Panc1 (cell line): Measurements from ENCODE around the gene ERC2. TPM values are rescaled to one million over a fixed set of nuclear protein-coding genes. Genes with fewer than 3 reads are reported as not detected.

Experiments used
- ATAC-seq: fragments of 200-7000 bp; cut with Tn5 transposase; 2 replicates; pipeline ENCODE4 v1.9.1; 2020; ENCODE audit warnings: mild to moderate bottlenecking, moderate library complexity
- BruUV-seq: library from RNA; stranded (reverse); fragments of 400-500 nt; replicated peaks from 2 replicates; lab custom pipeline; 2021; lab: Mats Ljungman, UMichigan
- CTCF ChIA-PET: fragments of 300-600 bp; sonication (Branson Sonifier 250); formaldehyde crosslinking; loops from one replicate; lab custom pipeline; 2022; ENCODE audit warnings: antibody characterized with exemption; lab: Charles Lee
- POLR2A ChIA-PET: fragments of 300-600 bp; sonication (Branson Sonifier 250); formaldehyde crosslinking; loops from one replicate; lab custom pipeline; 2022; ENCODE audit warnings: antibody characterized with exemption; lab: Charles Lee
- DNase-seq: peaks from one replicate; pipeline ENCODE4 v3.0.0-alpha.2; 2010; ENCODE audit warnings: low read depth, low spot score
- H3K27ac ChIP-seq: 2 replicates; pipeline ENCODE4 v1.5.1; 2011; ENCODE audit warnings: mild to moderate bottlenecking, low read length, inconsistent platforms
- H3K27me3 ChIP-seq: fragments of 200-500 bp; sonication (Bioruptor generic); 2 replicates; pipeline ENCODE4 v1.6.0; 2014; ENCODE audit warnings: low read length, inconsistent platforms; ENCODE audit not compliant: control insufficient read depth, insufficient read depth
- H3K36me3 ChIP-seq: fragments of 200-500 bp; sonication (Bioruptor generic); 2 replicates; pipeline ENCODE4 v1.5.1; 2014; ENCODE audit warnings: inconsistent platforms, mild to moderate bottlenecking, low read length, moderate library complexity; ENCODE audit not compliant: control insufficient read depth, insufficient read depth
- H3K4me1 ChIP-seq: 2 replicates; pipeline ENCODE4 v1.5.1; 2011; ENCODE audit warnings: inconsistent platforms, mild to moderate bottlenecking, low read length, moderate library complexity; ENCODE audit not compliant: control insufficient read depth, insufficient read depth
- H3K4me3 ChIP-seq, 2 experiments: 2 replicates each; pipeline ENCODE4 v1.5.1; 2011 to 2012; ENCODE audit warnings: low read depth in 2 of 2, low read length in 2 of 2, mild to moderate bottlenecking in 2 of 2, inconsistent platforms in 1 of 2, moderate library complexity in 1 of 2
- H3K9me3 ChIP-seq: fragments of 200-500 bp; sonication (Bioruptor generic); 2 replicates; pipeline ENCODE4 v1.5.1; 2014; ENCODE audit warnings: low read depth, mild to moderate bottlenecking, inconsistent platforms, low read length, moderate library complexity; ENCODE audit not compliant: control insufficient read depth, insufficient read depth
- POLR2AphosphoS5 ChIP-seq: IDR thresholded peaks from 2 replicates; pipeline ENCODE4 v1.6.1; 2012; ENCODE audit warnings: mild to moderate bottlenecking, low read depth, low read length, moderate library complexity
- SIN3A ChIP-seq: IDR thresholded peaks from 2 replicates; pipeline ENCODE4 v1.6.1; 2012; ENCODE audit warnings: low read depth, mild to moderate bottlenecking, low read length, moderate library complexity, borderline replicate concordance; ENCODE audit not compliant: insufficient read depth
- TCF7L2 ChIP-seq: IDR thresholded peaks from 2 replicates; pipeline ENCODE4 v1.6.1; 2011; ENCODE audit warnings: mild to moderate bottlenecking, low read depth, low read length, inconsistent platforms
- in situ Hi-C: cut with HindIII; loops from 2 replicates; pipeline ENCODE4 v1.10.0; 2016; ENCODE audit warnings: low sequenced_read_pairs, low pct_unique_long_range_greater_than_20kb
- intact Hi-C: fragments of 100-400 bp; cut with micrococcal nuclease; formaldehyde crosslinking; loops from one replicate; pipeline ENCODE4 v1.10.0; 2022; ENCODE audit not compliant: unreplicated experiment
- total RNA-seq: library from RNA; stranded (reverse); gene quantifications from one replicate; pipeline ENCODE4 v1.2.1, GENCODE V29; 2021; ENCODE audit not compliant: unreplicated experiment
- TF ChIP-seq, protein P1 (sequence below): fragments of 450-650 bp; IDR thresholded peaks from 2 replicates; pipeline ENCODE4 v1.5.1; 2017; ENCODE audit warnings: mild to moderate bottlenecking
- TF ChIP-seq, protein P2 (sequence below), 2 experiments: IDR thresholded peaks; 2 replicates each; pipeline ENCODE4 v1.6.1; 2011 to 2012; ENCODE audit warnings: low read depth in 2 of 2, control low read depth in 1 of 2, low read length in 1 of 2, mild to moderate bottlenecking in 1 of 2, moderate library complexity in 1 of 2; ENCODE audit not compliant: insufficient read depth in 1 of 2

The ERC2 gene
- total RNA-seq, 1 experiment from 2014 or later: 0.33 TPM

GRCh38 chr3:56314842-56315241 lies 153.4 kb downstream of the ERC2 start:
- no peak for DNase-seq
- no peak for ATAC-seq
- POLR2A ChIA-PET: no interaction called here
- in situ Hi-C loops (no loop called here), intact Hi-C loops (no loop called here)
- no peak overlapping the region for H3K4me3 ChIP-seq
- H3K27ac ChIP-seq: no peak overlapping the region
- H3K27me3 ChIP-seq: no peaks in the 10 kb centered on the region
- CTCF ChIA-PET: no interaction called here
- no TSS peak for BruUV-seq
- no peaks in the 10 kb centered on the region for H3K4me1 ChIP-seq
- H3K36me3 ChIP-seq: no peaks in the 10 kb centered on the region
- no peak for TF ChIP-seq POLR2AphosphoS5
- TF ChIP-seq, protein P1, sequence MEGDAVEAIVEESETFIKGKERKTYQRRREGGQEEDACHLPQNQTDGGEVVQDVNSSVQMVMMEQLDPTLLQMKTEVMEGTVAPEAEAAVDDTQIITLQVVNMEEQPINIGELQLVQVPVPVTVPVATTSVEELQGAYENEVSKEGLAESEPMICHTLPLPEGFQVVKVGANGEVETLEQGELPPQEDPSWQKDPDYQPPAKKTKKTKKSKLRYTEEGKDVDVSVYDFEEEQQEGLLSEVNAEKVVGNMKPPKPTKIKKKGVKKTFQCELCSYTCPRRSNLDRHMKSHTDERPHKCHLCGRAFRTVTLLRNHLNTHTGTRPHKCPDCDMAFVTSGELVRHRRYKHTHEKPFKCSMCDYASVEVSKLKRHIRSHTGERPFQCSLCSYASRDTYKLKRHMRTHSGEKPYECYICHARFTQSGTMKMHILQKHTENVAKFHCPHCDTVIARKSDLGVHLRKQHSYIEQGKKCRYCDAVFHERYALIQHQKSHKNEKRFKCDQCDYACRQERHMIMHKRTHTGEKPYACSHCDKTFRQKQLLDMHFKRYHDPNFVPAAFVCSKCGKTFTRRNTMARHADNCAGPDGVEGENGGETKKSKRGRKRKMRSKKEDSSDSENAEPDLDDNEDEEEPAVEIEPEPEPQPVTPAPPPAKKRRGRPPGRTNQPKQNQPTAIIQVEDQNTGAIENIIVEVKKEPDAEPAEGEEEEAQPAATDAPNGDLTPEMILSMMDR: no peak
- no peaks in the 10 kb centered on the region for H3K9me3 ChIP-seq

DNA sequence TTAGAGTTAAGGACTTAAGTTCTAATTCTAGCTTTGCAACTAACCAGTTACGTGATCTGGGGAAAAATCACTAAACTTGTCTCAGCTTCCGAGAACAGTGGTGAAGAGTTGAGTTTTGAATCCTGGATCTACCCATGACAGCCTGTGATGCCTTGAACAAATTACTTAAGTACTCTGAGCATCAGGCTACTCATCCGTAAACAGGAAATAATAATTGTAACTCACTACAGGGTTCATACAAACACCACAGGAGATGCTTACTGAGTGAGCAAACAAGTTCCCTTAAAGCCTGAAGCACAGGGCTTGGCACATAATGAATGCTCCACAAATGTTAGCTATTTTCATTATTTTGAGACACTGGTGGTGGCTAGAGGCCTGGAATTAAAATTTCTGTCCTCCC lies 158.8 kb downstream of the ERC2 start:
- no peaks in the 10 kb centered on the region for H3K36me3 ChIP-seq
- no peaks in the 10 kb centered on the region for H3K4me1 ChIP-seq
- no TSS peak for BruUV-seq
- DNase-seq (no peak), ATAC-seq (no peak)
- ChIA-PET CTCF (no interaction called here), POLR2A (no interaction called here)
- intact Hi-C loops: no loop called here
- H3K27me3 ChIP-seq: no peaks in the 10 kb centered on the region
- H3K27ac ChIP-seq: no peak overlapping the region
- TF ChIP-seq TCF7L2 (no peak), SIN3A (no peak), POLR2AphosphoS5 (no peak)
- TF ChIP-seq, protein P2, sequence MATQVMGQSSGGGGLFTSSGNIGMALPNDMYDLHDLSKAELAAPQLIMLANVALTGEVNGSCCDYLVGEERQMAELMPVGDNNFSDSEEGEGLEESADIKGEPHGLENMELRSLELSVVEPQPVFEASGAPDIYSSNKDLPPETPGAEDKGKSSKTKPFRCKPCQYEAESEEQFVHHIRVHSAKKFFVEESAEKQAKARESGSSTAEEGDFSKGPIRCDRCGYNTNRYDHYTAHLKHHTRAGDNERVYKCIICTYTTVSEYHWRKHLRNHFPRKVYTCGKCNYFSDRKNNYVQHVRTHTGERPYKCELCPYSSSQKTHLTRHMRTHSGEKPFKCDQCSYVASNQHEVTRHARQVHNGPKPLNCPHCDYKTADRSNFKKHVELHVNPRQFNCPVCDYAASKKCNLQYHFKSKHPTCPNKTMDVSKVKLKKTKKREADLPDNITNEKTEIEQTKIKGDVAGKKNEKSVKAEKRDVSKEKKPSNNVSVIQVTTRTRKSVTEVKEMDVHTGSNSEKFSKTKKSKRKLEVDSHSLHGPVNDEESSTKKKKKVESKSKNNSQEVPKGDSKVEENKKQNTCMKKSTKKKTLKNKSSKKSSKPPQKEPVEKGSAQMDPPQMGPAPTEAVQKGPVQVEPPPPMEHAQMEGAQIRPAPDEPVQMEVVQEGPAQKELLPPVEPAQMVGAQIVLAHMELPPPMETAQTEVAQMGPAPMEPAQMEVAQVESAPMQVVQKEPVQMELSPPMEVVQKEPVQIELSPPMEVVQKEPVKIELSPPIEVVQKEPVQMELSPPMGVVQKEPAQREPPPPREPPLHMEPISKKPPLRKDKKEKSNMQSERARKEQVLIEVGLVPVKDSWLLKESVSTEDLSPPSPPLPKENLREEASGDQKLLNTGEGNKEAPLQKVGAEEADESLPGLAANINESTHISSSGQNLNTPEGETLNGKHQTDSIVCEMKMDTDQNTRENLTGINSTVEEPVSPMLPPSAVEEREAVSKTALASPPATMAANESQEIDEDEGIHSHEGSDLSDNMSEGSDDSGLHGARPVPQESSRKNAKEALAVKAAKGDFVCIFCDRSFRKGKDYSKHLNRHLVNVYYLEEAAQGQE (IDR thresholded peaks at IDR 0.05; ENCODE audit: insufficient read depth in 1 of 2, low read depth in 2 of 2, low read length in 1 of 2): no peak
- TF ChIP-seq, protein P1: no peak
- no peaks in the 10 kb centered on the region for H3K9me3 ChIP-seq
- in situ Hi-C loops: no loop called here
- no peak overlapping the region for H3K4me3 ChIP-seq

DNA sequence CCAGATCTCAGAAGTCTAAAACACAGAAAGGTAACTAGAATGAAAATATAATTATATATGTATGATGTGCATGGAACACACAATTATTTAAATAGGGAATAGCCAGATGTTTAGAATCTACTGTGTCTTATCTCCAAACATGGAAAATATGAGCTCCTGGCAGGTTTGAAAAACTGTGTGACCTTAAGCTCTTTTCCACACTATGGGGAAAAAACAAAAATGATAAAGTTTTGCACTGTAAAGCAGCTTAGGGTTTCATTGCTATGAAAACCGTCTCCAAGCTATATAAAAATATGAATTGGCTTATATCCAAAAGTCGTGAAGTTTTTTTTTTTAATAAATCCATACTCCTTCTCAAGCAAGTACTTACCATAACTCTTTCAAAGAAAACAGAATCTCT lies 159.8 kb downstream of the ERC2 start:
- Histone ChIP-seq H3K27ac (no peak overlapping the region), H3K4me1 (no peaks in the 10 kb centered on the region), H3K36me3 (no peaks in the 10 kb centered on the region), H3K9me3 (no peaks in the 10 kb centered on the region), H3K4me3 (no peak overlapping the region), H3K27me3 (no peaks in the 10 kb centered on the region)
- no TSS peak for BruUV-seq
- in situ Hi-C loops (no loop called here), intact Hi-C loops (no loop called here)
- TF ChIP-seq POLR2AphosphoS5: no peak
- TF ChIP-seq, protein P1: no peak
- no peak for TF ChIP-seq SIN3A
- ATAC-seq (no peak), DNase-seq (no peak)
- ChIA-PET CTCF (no interaction called here), POLR2A (no interaction called here)
